GM19452 (cell line): ENCODE data around the gene TRIM65.
"Not testable (repeated sequence)": the region's sequence is repeated elsewhere in the genome, so short reads cannot be mapped to it uniquely, and the experiment has no call there.

Experiments
- ATAC-seq: cut with Tn5 transposase; IDR thresholded peaks from one replicate; pipeline ENCODE4 v1.9.1; 2021; ENCODE audit not compliant: unreplicated experiment

TRIM65 gene

DNA sequence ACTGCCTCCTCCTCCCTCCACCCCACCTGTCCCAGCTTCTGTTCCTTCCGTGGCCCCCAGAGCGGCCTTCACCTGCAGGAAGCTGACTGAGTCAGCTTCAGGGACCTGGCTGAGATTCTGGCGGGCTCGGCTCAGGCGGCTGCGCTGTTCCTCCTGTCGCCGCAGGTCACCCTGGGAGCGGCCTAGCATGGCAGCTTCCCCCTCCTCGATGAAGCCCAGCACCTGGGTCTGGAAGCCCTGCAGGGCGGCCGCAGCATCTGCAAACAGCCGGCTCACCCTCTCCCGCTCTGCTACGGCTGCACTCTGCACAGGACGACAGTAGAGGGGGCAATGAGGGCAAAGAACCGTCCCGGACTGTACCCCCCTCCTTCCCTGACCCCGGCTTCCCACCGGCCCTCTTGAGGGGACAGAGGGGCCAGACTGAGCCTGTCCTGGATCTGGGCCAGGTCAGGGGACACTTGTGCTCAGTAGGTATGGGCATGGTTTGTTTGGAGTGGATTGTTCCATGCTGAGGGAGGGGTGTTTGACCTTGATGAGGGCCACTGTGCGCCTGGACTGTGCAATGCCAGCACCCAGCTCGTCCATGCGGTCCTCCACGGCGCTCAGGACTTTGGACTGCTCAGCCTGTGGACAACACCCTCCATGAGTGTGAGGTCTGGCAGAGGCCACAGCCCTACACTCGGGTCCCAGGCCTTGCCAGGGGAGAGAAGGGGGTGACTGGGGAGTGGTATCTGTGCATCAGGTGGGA lies 20.4 kb downstream of the TRIM65 start:
- no peak for ATAC-seq

DNA sequence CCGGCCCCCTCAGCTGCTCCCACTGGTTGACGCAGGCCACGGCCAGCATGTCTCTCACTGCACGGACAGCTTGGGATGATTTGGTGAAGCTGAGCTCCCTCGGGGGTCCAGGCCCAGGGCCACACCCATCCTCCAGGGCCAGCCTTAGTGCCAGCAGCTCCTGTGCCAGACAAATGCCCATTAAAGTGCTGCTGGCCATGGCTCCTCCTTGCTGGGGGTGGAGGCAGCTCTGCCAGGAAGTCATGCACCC lies 20.9 kb downstream of the TRIM65 start:
- ATAC-seq, result no peak

DNA sequence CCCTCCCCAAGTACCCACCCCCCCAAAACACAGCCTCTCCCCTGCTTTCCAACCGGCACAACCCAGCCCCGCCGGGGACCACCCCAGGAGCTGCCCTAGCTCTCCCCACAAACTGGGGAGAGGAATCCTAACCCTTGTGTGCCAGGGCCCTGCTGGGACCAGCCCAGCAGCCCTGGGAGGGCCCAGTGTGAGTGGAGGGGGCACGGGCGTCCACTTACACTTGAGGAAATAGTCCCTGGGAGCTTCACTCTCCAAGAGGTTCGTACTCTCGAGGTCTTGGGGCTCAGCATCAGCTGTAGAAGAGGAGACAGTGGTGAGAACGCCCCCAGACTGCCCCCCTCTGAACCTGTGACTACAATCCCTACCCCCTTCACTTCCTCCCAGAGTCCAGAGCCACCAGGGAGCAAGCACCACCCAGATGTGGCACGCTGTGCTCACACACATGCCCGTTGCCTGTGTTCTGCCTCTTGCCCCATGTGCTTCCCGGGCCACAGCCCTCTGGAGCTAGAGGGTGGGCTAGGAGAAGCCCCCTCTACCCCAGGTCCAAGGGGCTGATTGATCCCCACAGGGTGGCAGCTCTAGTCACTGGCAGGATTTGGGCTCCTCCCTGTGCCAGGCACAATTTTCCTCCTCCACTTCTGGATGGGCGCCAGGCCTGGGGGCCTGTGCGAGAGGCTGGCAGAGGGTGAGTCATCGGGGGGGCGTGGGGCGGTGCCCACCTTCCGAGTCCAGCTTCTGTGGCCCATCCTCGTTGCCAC lies 21.4 kb downstream of the TRIM65 start:
- ATAC-seq, result no peak

DNA sequence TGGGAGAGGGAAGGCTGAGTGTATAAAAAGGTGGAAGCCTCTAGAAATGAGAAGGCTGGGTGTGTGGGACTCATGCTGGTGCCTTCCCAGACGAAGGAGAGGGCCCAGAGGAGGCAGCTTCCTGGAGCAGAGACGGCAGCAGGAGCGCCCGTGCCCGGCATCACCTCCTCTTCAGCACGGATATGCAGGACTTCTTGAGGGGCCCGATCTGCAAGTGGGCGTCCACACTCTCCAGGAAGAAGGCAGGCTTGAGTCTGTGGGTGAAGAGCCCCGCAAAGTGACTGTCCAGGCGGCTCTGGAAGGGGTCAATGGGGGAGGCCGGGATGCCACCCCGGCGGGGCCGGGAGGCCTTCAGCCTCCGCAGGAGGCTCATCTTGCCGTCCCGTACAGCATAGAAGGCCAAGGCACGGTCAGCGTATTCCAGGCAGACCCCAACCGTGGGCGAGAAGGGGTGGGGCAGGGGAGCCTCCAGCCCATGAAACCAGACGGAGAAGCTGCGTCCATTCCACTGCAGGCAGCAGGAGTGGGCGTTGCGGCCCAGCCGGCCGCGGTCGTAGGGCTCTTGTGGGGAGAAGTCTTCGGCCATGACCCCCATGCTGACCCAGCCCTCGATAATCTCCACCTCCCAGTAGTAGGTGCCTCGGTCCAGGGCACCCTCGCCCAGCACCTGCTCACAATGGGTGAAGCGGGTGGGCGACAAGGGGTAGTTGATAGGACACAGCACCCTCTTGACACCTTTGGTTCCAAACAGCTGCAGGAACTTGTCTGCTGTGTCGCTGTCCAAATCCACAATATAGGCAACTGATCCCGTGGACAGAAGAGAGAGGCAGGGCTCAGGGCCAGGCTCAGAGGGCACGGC lies 22.2 kb downstream of the TRIM65 start:
- ATAC-seq, result no peak

DNA sequence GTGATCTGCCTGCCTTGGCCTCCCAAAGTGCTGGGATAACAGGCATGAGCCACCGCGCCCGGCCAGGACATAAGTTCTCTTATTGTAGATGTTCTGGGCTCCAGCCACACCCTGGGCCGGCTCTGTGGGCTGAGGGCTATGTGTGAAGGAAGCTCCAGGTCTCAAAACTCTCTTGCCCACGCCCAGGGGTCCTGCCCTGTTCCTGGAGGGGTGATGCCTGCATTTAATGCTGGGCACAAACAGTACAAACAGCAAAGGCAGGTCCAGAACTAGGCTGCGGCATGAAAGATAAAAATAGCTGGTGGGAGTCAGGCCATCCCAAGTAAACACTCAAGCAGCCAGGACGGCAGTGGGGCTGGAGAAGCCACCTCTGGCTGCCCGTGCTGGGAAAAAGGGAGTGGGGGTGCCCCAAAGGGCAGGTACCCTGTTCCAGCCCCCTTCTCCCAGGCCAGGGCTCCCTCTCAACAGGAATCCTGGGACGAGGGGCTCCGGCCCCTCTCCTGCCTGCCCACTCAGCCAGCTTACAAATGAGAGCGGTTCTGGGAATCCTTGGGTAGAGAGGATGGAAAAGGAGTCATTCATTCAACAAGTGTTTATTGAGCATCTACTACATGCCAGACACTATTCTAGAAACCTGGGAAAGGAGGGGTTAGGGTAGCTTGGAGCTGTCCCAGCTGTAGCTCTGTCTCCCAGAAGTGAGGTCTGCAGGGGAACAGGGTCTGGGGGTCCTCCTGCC lies 23.0 kb downstream of the TRIM65 start:
- ATAC-seq, result no peak

DNA sequence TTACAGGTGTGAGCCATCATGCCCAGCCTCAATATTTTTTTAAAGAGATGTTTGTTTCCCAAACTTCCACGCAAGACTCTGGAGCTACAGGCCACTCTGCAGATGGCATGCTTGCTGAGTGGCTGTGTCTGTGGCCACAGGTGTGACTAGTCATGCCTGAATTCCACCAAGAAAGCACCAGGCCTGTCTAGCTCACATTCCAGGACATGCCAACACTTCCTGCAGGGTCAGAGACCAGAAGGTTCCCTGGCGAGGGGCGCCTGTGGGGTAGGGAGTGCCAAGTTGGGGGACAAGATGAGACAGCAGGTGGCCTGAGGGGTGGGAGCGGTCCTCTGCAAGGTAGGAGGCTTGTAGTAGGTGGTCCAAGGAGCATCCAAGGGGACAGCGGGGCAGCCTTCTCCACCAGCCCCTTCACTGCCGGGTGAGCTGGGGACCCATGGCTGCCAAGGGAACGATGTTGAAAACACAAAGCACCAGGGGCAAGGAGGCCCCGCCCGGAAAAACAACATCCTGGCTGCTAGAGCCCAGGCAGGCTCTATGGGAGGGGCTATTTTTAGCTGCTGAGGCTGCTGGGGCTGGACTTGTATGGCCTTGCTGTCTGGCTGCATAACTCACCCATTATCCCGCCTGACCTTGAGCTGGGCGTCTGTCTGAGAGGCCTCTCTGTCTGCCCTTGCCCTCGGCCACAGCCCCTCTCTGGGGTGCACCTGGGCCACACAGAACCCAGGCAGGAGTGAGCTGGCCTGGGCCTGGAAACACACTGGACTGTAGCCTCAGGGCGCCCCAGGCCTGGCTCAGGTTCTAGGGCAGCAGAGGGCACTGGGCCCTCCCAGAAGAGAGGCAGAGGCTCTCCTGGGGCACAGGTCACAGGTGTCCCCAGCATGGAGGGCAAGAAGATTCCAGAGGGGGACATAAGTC lies 24.1 kb downstream of the TRIM65 start:
- no peak for ATAC-seq

DNA sequence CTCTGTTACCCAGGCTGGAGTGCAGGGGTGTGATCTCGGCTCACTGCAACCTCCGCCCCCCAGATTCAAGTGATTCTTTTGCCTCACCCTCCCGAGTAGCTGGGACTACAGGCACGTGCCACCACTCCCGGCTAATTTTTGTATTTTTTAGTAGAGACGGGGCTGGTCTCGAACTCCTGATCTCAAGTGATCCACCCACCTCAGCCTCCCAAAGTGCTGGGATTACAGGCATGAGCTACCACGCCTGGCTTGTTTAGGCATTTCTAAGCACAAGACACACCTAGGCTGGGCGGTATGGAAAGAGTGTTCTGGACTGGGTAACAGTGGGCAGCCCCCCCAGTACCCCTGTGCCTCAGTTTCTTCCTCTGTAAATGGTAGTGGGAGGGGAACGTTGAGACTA lies 26.5 kb downstream of the TRIM65 start:
- not testable (repeated sequence) for ATAC-seq

DNA sequence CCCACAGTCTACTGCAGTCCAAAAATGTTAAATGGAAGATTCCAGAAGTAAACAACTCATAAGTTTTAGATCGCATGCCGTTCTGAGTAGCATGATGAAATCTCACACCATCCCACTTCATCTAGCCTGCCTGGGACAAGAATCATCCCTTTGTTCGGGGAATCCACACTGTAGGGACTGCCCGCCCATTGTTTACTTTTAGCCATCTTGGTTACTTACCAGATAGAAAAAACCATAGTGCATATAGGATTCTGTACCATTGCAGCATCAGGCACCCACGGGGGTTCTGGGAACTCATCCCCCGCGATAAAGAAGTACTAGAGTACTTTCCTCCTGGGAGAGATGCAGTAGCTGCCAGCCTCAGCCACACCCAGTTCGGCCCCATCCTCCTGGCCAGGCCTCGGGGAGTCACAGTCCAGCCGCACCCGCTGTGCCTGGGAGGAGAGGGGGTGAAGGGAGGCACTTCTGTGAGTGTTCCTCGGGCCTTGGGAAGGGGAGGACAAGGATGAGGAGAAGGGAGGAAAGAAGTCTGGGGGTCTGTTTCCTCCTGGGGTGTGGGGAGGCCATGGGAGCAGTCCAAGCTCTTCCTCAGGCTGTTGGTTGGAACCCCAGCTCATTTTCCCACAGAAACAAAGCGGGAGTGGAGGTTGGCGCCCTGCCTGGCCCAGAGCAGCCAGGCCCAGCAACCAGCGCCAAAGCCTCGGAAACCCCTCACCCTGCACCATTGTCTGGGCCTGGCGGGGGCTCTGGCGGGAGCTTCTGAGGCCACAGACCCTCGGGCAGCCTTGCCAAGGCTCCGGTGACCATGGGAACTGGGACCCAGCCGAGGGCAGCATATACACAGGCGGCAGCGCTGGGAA lies 27.2 kb downstream of the TRIM65 start:
- no peak for ATAC-seq

DNA sequence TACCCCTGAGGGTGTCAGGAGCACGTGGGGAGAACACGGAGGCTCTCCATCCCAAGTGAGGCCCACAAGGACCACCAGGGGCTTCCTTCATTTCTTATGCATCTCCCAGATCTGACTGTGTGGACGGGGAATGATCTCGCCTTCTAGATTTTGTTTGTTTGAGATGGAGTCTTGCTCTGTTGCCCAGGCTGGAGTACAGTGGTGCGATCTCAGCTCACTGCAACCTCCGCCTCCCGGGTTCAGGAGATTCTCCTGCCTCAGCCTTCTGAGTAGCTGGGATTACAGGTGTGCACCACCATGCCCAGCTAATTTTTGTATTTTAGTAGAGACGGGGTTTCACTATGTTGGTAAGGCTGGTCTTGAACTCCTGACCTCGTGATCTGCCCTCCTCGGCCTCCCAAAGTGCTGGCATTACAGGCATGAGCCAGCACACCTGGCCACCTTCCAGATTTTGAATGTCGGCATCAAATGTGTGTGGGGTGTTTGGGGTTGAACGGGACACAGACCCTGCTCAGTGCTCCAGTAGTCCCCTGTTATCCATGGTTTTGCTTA lies 27.9 kb downstream of the TRIM65 start:
- ATAC-seq, result not testable (repeated sequence)

DNA sequence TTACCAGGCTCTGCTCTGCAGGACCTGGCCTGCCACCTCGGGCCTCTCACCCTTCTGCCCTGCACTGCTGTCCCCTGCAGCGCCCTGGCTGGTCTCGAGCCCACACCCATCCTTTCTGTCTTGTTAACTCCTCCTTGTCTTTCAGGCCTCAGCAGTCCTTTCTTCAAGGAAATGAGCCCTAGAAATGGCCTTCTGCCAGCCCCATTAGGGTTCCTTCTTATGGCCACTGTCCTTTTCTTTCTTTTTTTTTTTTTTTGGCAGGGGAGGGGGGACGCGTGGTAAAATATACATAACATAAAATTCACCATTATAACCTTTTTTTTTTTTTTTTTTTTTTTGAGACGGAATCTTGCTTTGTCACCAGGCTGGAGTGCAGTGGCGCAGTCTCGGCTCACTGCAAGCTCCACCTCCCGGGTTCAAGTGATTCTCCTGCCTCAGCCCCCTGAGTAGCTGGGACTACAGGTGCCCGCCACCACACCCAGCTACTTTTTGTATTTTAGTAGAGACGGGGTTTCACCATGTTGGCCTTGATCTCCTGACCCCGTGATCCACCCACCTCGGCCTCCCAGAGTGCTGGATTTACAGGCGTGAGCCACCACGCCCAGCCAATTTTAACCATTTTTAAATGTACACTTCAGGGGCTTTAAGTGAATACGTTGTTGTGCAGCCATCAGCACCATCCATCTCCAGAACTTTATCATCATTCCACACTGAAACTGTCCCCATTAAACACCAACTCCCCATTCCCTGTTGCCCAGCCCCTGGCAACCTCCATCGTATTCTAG lies 31.2 kb downstream of the TRIM65 start:
- not testable (repeated sequence) for ATAC-seq

DNA sequence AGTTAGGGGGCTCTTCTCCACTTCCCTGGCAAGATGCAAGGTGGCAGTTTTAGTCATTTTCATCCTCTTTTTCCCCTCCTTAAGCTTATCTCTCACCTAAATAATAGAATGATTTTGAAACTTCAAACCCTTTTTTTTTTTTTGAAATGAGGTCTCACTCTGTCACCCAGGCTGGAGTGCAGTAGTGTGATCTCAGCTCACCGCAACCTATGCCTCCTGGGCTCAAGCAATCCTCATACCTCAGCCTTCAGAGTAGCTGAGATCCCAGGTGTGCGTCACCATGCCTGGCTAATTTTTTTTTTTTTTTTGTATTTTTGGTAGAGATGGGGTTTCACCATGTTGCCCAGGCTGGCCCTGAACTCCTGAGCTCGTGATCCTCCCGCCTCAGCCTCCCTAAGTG lies 31.9 kb downstream of the TRIM65 start:
- peak; percentile 22 for ATAC-seq

DNA sequence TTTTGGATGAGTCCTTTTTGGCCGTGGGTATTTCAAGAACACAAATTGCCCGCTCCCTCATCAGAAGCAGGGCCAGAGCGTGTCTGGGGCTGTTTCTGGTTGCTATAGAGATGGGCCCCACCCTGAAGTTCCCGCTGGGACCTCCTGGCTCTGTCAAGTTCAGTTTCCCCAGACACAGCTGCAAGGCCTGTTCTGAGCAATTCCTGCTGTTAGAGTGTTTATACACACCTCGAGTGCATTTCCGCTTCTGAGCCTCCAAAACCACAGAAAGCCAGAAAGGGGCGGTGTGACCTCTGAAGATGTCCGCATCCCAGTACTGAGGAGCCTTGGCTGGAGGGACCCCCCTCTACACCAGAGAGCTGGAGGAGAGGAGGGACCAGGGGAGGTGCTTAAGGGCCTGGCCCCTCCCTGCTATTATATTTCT lies 32.3 kb downstream of the TRIM65 start:
- peak; percentile 74 for ATAC-seq

DNA sequence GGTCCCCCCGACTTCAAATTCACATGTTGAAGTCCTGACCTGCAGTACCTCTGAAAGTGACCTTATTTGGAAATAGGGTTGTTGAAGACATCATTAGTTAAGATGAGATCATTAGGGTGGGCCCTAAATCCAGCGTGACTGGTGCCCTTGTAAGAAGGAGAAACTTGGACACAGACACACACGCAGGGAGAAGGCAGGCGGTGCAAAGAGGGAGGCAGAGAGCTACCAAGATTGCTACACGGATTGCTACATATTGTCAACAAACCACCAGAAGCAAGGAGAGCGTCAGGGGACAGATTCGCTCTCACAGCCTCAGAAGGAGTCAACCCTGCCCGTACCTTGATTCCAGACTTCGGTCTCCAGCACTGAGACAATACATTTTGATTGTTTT lies 34.8 kb downstream of the TRIM65 start:
- ATAC-seq, result no peak

DNA sequence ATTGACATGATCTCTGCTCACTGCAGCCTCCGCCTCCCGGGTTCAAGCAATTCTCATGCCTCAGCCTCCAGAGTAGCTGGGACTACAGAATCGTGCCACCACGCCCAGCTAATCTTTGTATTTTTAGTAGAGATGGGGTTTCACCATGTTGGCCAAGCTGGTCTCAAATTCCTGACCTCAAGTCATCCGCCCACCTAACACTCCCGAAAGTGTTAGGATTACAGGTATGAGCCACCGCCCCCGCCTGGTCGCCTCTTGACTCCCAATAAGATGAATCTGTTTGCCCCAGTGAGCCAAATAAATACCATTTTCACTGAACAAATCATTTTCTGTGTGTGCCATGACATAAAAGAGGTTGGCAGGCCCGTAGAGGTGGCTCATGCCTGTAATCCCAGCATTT lies 37.4 kb downstream of the TRIM65 start:
- not testable (repeated sequence) for ATAC-seq

DNA sequence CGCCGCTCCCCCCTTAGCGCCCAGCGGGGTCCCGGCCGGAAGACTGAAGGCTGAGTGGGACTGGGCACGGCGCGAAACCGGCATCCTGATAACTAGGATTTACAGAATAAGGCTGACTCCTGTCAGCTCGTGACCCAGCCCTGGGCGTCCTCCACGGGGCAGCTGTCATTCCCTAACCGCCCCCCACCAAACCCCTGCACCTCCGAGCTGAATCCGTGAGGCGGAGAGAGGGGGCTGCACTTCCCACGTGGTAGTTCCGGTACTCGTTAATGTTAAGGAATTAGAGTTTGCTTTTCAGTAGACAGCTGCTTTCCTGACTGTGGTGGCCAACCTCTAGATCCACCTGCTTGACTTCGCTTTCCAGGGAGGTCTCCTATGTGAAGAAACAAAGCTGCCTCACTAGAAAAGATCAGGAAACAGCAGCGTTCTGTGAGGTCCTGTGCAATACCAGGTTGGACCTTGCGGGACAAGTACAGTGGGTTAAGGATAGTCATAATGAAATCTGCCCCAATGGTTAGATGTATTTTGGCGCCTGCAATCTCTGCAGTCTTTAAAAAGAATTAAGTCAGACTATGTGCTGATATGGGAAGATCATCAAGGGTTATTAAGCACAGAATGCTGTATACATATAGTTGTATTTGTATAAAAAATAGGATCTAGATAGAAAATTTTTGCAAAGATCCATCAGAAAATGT lies 40.5 kb downstream of the TRIM65 start:
- peak; percentile 27 for ATAC-seq

DNA sequence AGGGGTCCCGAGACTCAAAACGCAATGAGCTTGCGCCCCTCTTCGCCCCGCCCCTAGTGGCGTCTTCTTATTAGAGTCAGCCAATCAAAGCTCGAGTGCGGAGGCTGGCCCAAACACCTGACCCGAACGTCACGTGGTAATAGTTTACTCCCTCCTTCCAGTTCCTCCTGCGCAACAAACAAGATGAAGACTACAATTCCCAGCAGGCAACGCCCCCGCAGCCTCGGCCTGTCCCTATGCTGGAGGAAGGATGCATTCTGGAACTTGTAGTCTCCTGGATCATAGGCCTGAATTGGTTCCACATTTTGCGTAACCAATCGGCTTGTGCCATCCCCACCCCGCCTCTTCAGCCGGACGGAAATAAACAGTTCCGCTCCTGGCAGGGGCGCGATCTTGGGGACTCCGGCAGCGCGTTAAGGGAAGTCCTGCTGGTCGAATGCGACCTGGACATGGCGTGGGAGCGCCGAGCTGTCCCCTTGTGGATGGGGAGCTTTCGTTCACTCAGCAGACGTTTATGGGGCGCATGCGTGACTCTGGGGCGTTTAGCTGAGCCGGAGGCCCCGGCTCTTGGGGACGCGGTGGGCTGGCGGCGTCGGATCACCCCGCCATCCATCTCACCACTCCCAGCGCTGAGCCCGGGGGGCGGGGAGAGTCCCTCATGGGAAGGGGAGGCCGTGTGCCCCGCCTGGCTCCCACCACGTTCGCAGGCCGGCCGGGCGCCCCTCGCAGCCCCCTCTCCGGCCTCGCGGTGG lies 41.3 kb downstream of the TRIM65 start, which contains the start of gene WBP2:
Gene WBP2 (minus strand): TSS at position 26 of the 752 bp plus-strand sequence. CDS start 38 bp downstream, outside the sequence.
- peak; percentile 80 for ATAC-seq

DNA sequence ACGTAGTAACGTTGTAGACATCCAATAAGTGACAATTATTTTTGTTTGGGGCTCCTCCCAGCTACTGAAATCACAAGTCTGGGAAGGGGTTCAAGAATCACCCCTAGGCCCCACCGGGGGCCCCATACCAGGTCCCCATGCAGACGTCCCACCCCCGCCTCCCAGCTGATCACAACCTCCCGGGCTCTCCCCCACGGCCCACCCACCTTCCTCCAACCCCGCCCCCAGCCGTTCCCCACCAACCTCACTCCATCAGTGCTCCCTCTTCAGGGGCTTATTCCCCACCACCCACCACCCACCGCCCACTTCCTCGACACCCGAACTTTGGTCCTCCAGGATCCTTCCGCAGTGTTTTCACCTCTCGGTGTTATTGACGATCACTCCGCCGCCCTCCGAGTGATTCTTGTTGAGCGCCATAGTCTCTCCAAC lies 41.9 kb downstream of the TRIM65 start:
- no peak for ATAC-seq
